ENCODE data around the gene ADAM12. TPM values are rescaled to one million over a fixed set of nuclear protein-coding genes. Genes with fewer than 3 reads are reported as not detected.

The ADAM12 gene
- total RNA-seq, 1 experiment from 2014 or later = not detected

- TF ChIP-seq, protein P1, sequence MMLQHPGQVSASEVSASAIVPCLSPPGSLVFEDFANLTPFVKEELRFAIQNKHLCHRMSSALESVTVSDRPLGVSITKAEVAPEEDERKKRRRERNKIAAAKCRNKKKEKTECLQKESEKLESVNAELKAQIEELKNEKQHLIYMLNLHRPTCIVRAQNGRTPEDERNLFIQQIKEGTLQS (IDR thresholded peaks at IDR 0.05) = no peak
- TF ChIP-seq TCF7L2 (IDR thresholded peaks at IDR 0.05; ENCODE audit: borderline replicate concordance, extremely low read depth, insufficient read depth, insufficient read length) (no peak), POLR2AphosphoS5 (IDR thresholded peaks at IDR 0.05; ENCODE audit: low read depth, low read length) (no peak), EZH2phosphoT487 (IDR thresholded peaks at IDR 0.05; ENCODE audit: borderline replicate concordance) (no peak)
Measured at GRCh38 chr10:126064512-126064911, 323.8 kb downstream of the ADAM12 start (continued).

- peak; percentile 20 for ATAC-seq
Measured at GRCh38 chr10:126063353-126063791, 324.9 kb downstream of the ADAM12 start.

More at GRCh38 chr10:126063353-126063791, 324.9 kb downstream of the ADAM12 start:
- H4K20me1 ChIP-seq (ENCODE audit: insufficient read depth) = no peaks in the 10 kb centered on the region
- no peaks in the 10 kb centered on the region for H3K9me2 ChIP-seq (ENCODE audit: insufficient read depth)
- no peak overlapping the region for H3K4me3 ChIP-seq (replicated peaks in 1 of 2; ENCODE audit: low read depth in 1 of 2, low read length in 2 of 2)
- H3K4me1 ChIP-seq (ENCODE audit: control insufficient read depth in 1 of 2, insufficient read depth in 2 of 2, low read length in 2 of 2) = peaks cover 17 to 31% of the 10 kb centered on the region in 2 experiments
- ChIA-PET POLR2A (interaction anchor here (1.5 kb wide), 1 partner anchor 240 kb away, joined by 3 read pairs; the partner anchor contains the start of genes BCCIP and UROS), CTCF (interaction anchor here (1.2 kb wide), 1 partner anchor 129 kb away, joined by 5 read pairs; no protein-coding TSS in a partner anchor), RAD21 (ENCODE audit: low non-redundant PET in 1 of 2, low total read pairs in 2 of 2, uncharacterized antibody in 2 of 2, unreplicated experiment in 2 of 2) (no interaction called here)
- H2AFZ ChIP-seq (ENCODE audit: low read depth, low read length, poor library complexity, severe bottlenecking) = no peak overlapping the region
- no peak for TF ChIP-seq SIN3A (IDR thresholded peaks at IDR 0.05; ENCODE audit: low read depth)
- TF ChIP-seq, protein P2, sequence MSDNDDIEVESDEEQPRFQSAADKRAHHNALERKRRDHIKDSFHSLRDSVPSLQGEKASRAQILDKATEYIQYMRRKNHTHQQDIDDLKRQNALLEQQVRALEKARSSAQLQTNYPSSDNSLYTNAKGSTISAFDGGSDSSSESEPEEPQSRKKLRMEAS (IDR thresholded peaks at IDR 0.05) = 0 out of 2 replicates have a peak, but pooled peaks have one; percentile 14
- no peaks in the 10 kb centered on the region for H3K36me3 ChIP-seq (ENCODE audit: control insufficient read depth in 1 of 2, insufficient read depth in 2 of 2, low read length in 2 of 2)
- no peaks in the 10 kb centered on the region for H3K79me2 ChIP-seq (ENCODE audit: insufficient read depth, low read length)
- no TSS peak for BruUV-seq (replicated peaks)
- DNase-seq (ENCODE audit: low read depth, low spot score) = peak; percentile 19
- no peak overlapping the region for H3K9ac ChIP-seq (ENCODE audit: low read length)
- peak overlapping the region; percentile 65 for H3K4me2 ChIP-seq (ENCODE audit: low read length)
- intact Hi-C loops (cut with micrococcal nuclease) = no loop called here
- no peaks in the 10 kb centered on the region for H3K9me3 ChIP-seq (ENCODE audit: control insufficient read depth in 1 of 2, insufficient read depth in 1 of 2, low read depth in 1 of 2, low read length in 2 of 2)
- H3K27me3 ChIP-seq (ENCODE audit: insufficient read depth, low read length) = peaks cover 71% of the 10 kb centered on the region
- H3K27ac ChIP-seq (ENCODE audit: low read depth, low read length) = no peak overlapping the region
